Heart left ventricle (tissue), 16 donors: ENCODE data around the gene ADCY4. TPM values are rescaled to one million over a fixed set of nuclear protein-coding genes. Genes with fewer than 3 reads are reported as not detected.

Source experiments
- ATAC-seq, 4 donors: fragments of 200-7000 bp; cut with Tn5 transposase; one replicate each; pipeline ENCODE4 v1.9.1; 2020 to 2022; ENCODE audit warnings: moderate library complexity in 4 of 4, mild to moderate bottlenecking in 3 of 4, moderate number of reproducible peaks in 1 of 4
- DNase-seq, 5 donors: peaks; one replicate each; pipeline ENCODE4 v3.0.0-alpha.2; 2020
- H3K27ac ChIP-seq, 12 donors: fragments of 200-600 bp; sonication (generic) in 4 of 12; one replicate each; pipeline versions ENCODE4 v1.5.0 to v1.8.0; 2016 to 2022; ENCODE audit warnings: mild to moderate bottlenecking in 2 of 12
- H3K27me3 ChIP-seq, 9 donors: fragments of 200-600 bp; sonication (generic) in 2 of 9; one replicate each; pipeline versions ENCODE4 v1.5.1 to v1.8.0; 2016 to 2022; ENCODE audit warnings: mild to moderate bottlenecking in 3 of 9
- H3K36me3 ChIP-seq, 9 donors: fragments of 200-600 bp; sonication (generic) in 2 of 9; one replicate each; pipeline versions ENCODE4 v1.5.0 to v1.8.0; 2018 to 2022; ENCODE audit warnings: mild to moderate bottlenecking in 2 of 9
- H3K4me1 ChIP-seq, 12 donors: fragments of 200-600 bp; sonication (generic) in 4 of 12; one replicate each; pipeline versions ENCODE4 v1.5.0 to v1.8.0; 2016 to 2022; ENCODE audit warnings: mild to moderate bottlenecking in 3 of 12
- H3K4me3 ChIP-seq, 12 donors: fragments of 200-600 bp; sonication (generic) in 4 of 12; one replicate each; pipeline versions ENCODE4 v1.5.0 to v1.8.0; 2017 to 2022; ENCODE audit warnings: mild to moderate bottlenecking in 9 of 12, moderate library complexity in 4 of 12
- H3K9me3 ChIP-seq, 12 donors: fragments of 200-600 bp; sonication (generic) in 4 of 12; one replicate each; pipeline versions ENCODE4 v1.5.0 to v1.8.0; 2016 to 2022; ENCODE audit warnings: mild to moderate bottlenecking in 1 of 12
- POLR2A ChIP-seq, 2 donors: fragments of 450-650 bp; IDR thresholded peaks; one replicate each; pipeline ENCODE4 v1.6.1; 2017; ENCODE audit warnings: antibody characterized with exemption in 2 of 2, mild to moderate bottlenecking in 2 of 2, moderate library complexity in 2 of 2
- WGBS, 4 donors: extraction: QIAGEN DNeasy Blood & Tissue Kit in 2 of 4; methylation state at CpG; one replicate each; pipeline versions ENCODE4 v1.1.5 to v1.1.7; 2013 to 2018; 5-methylcytosine and 5-hydroxymethylcytosine counted together
- intact Hi-C, 10 donors: fragments of 100-400 bp; cut with DNase I; formaldehyde crosslinking; loops; one replicate each; pipeline versions ENCODE4 v1.11.1 to v1.14.2; 2022
- polyA plus RNA-seq, 2 donors: library from polyadenylated mRNA; stranded (reverse); fragments of 200-250 nt; gene quantifications; one replicate each; pipeline ENCODE4 v1.2.3, GENCODE V29; 2013
- total RNA-seq, 9 donors: library from RNA; depleted of rRNA in 2 of 9; stranded (reverse); fragments of >200 nt in 2 of 9; fragmentation: NEBNext Ultra II Directional in 3 of 9; extraction: Animal tissue kit (Norgen Biotek cat#: 25700) in 3 of 9; gene quantifications; one replicate each; pipeline versions ENCODE4 v1.1.0 to v1.2.4, GENCODE V29; 2016 to 2023
- TF ChIP-seq, protein P1 (sequence below), 12 donors: fragments of 200-600 bp; sonication (generic) in 4 of 12; IDR thresholded peaks; one replicate each; pipeline versions ENCODE4 v1.5.0 to v1.8.0; 2018 to 2022; ENCODE audit warnings: antibody characterized with exemption in 12 of 12, mild to moderate bottlenecking in 5 of 12
- donor health status: ischemic (EF 13 %, LVEDD 7.1; RV severe dilation, severe dysfunction).
- donor health status: healthy with polysubstance abuse.
- donor health status: DM: no; HTN: yes; CAD: no.
- donor health status: DM: no; HTN: no; CAD: no.
- donor health status: ischemic (EF 25% LVEDD 6.9; RV normal size, moderate dysfunction).
- donor health status: ischemic (EF 25% LVEDD 5.7; RV mildly dilated, moderate dysfunction).
- donor health status: healthy.
- donor health status: DM: yes; HTN: yes; CAD: no.
- donor health status: ischemic (EF 35%, LVEDD 5.7; RV mildly dilated, moderate dysfunction).
- donor health status: nonischemic (EF 11% LVEDD 7.7; RV severe dilation, severe dysfunction).
- donor health status: DM: yes; HTN: yes; CAD: no.
- donor health status: PGD.
- donor health status: ischemic (EF 29% LVEDD 5.4; RV normal size, mild dysfunction).
- donor health status: nonischemic (EF 23%, LVEDD 6.1; RV moderate dilation, normal function).

The ADCY4 gene
- total and polyA plus RNA-seq, 11 donors: 20.7 to 47.5 (median 27.5) TPM

GRCh38 chr14:24347134-24347533 is 12.3 kb upstream of the ADCY4 start:
- H3K27ac ChIP-seq: peak overlapping the region; percentile 11 to 76 (median 52)

DNA sequence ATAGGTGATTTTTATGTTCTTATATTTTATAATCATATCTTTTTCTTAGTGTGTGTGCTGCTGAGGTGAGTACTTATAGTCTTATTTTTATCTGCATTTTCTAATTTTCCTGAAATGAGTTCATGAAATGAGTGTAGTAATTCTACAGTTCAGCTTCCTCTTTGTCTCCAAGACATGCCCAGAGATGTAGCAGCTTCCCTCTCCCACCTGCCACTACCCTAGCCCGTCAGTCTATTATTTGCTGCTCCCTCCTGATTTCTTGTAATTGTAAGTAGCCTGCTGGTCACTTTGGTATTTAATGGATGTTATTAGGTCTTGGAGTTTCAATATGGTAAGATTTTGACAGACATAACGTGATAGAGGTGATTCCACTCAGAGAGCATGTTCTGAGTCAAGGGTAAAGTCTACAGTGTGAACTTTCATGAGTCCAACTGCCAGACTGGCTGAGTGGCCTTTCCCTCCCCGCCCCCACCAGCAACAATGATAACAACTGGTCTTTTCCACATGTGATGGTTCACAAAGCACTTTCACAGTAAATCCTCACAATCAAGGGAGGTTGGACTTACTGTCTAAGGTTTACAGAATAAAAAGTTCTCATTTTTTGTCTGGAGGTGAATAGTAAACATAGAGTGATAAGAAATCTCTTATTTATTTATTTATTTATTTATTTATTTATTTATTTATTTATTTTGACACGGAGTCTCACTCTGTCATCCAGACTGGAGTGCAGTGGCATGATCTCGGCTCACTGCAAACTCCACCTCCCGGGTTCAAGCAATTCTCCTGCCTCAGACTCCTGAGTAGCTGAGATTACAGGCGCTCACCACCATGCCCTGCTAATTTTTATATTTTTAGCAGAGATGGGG is 9.2 kb upstream of the ADCY4 start:
- Histone ChIP-seq H3K4me3 (no peak overlapping the region), H3K9me3 (no peaks in the 10 kb centered on the region), H3K4me1 (peaks cover 0 to 25% (median 7%) of the 10 kb centered on the region in 12 donors), H3K27ac (no peak overlapping the region), H3K36me3 (no peaks in the 10 kb centered on the region), H3K27me3 (peaks cover 0 to 6% (median 0%) of the 10 kb centered on the region in 9 donors)
- ATAC-seq: no peak
- TF ChIP-seq POLR2A (IDR thresholded peaks at IDR 0.05): no peak
- TF ChIP-seq, protein P1, sequence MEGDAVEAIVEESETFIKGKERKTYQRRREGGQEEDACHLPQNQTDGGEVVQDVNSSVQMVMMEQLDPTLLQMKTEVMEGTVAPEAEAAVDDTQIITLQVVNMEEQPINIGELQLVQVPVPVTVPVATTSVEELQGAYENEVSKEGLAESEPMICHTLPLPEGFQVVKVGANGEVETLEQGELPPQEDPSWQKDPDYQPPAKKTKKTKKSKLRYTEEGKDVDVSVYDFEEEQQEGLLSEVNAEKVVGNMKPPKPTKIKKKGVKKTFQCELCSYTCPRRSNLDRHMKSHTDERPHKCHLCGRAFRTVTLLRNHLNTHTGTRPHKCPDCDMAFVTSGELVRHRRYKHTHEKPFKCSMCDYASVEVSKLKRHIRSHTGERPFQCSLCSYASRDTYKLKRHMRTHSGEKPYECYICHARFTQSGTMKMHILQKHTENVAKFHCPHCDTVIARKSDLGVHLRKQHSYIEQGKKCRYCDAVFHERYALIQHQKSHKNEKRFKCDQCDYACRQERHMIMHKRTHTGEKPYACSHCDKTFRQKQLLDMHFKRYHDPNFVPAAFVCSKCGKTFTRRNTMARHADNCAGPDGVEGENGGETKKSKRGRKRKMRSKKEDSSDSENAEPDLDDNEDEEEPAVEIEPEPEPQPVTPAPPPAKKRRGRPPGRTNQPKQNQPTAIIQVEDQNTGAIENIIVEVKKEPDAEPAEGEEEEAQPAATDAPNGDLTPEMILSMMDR (IDR thresholded peaks at IDR 0.05): no peak
- WGBS, 4 donors: 76 to 83% (median 80%) methylated on average over 7 of the region's 7 CpGs
- intact Hi-C loops: no loop called here
- no peak for DNase-seq

More at GRCh38 chr14:24347134-24347533, 12.3 kb upstream of the ADCY4 start:
- peaks cover 0 to 12% (median 0%) of the 10 kb centered on the region in 9 donors for H3K27me3 ChIP-seq
- intact Hi-C loops: no loop called here
- ATAC-seq: peak; percentile 28 to 61 (median 49)
- H3K9me3 ChIP-seq: no peaks in the 10 kb centered on the region
- peaks cover 0 to 18% (median 0%) of the 10 kb centered on the region in 12 donors for H3K4me1 ChIP-seq
- 37 to 52% (median 50%) methylated on average over 1 of the region's 1 CpG for WGBS, 4 donors
- TF ChIP-seq, protein P1 (IDR thresholded peaks at IDR 0.05): no peak
- peak in 1 of 2 donors; percentile 9 for TF ChIP-seq POLR2A (IDR thresholded peaks at IDR 0.05)
- no peak for DNase-seq
- H3K36me3 ChIP-seq: no peaks in the 10 kb centered on the region
- no peak overlapping the region for H3K4me3 ChIP-seq

DNA sequence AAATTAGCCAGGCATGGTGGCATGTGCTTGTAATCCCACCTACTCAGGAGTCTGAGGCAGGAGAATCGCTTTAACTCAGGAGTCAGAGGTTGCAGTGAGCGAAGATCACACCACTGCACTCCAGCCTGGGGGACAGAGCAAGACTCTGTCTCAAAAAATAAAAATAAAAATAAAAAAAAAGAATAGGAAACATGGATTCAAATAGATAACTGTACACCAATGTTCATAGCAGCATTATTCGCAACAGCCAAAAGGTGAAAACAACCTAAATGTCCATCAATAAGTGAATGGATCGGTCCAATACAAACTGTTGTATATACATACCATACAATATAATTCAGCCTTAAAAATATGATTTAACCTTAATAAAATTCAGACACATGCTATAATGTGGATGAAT is 8.0 kb upstream of the ADCY4 start:
- WGBS, 4 donors: 88 to 97% (median 92%) methylated on average over 4 of the region's 4 CpGs
- Histone ChIP-seq H3K9me3 (no peaks in the 10 kb centered on the region), H3K36me3 (no peaks in the 10 kb centered on the region), H3K4me1 (peaks cover 3 to 35% (median 17%) of the 10 kb centered on the region in 12 donors), H3K4me3 (no peak overlapping the region), H3K27ac (no peak overlapping the region), H3K27me3 (peaks cover 0 to 17% (median 0%) of the 10 kb centered on the region in 9 donors)
- intact Hi-C loops: no loop called here
- no peak for TF ChIP-seq POLR2A (IDR thresholded peaks at IDR 0.05)
- TF ChIP-seq, protein P1 (IDR thresholded peaks at IDR 0.05): no peak
- no peak for ATAC-seq
- DNase-seq: no peak

GRCh38 chr14:24340606-24341005 is 5.7 kb upstream of the ADCY4 start:
- intact Hi-C loops: no loop called here
- Histone ChIP-seq H3K4me3 (no peak overlapping the region), H3K9me3 (no peaks in the 10 kb centered on the region), H3K36me3 (peaks cover 0 to 13% (median 0%) of the 10 kb centered on the region in 9 donors), H3K27me3 (peaks cover 0 to 23% (median 3%) of the 10 kb centered on the region in 9 donors), H3K4me1 (peaks cover 3 to 33% (median 18%) of the 10 kb centered on the region in 12 donors), H3K27ac (no peak overlapping the region)
- no peak for DNase-seq
- TF ChIP-seq, protein P1 (IDR thresholded peaks at IDR 0.05): no peak
- TF ChIP-seq POLR2A (IDR thresholded peaks at IDR 0.05): no peak
- 50 to 100% (median 89%) methylated on average over 1 of the region's 1 CpG for WGBS, 4 donors
- no peak for ATAC-seq
